OCI-LY1 (cell line): ENCODE results near the gene COL18A1.
"Not testable (repeated sequence)": the region's sequence is repeated elsewhere in the genome, so short reads cannot be mapped to it uniquely, and the experiment has no call there.

Source experiments
- H2AFZ ChIP-seq: fragments of 200-600 bp; sonication (generic), shearing (Covaris generic); 2 replicates; pipeline ENCODE4 v1.6.0; 2014; ENCODE audit warnings: antibody characterized with exemption, mild to moderate bottlenecking, low read length
- H3F3A ChIP-seq: fragments of 200-600 bp; sonication (generic), shearing (Covaris generic); 2 replicates; pipeline ENCODE4 v1.6.0; 2014; ENCODE audit warnings: mild to moderate bottlenecking, antibody characterized with exemption, low read length, moderate library complexity; ENCODE audit not compliant: insufficient read depth
- H3K27ac ChIP-seq: fragments of 200-600 bp; sonication (generic); 2 replicates; pipeline ENCODE4 v1.5.1; 2014; ENCODE audit warnings: low read length, mixed run types, mild to moderate bottlenecking, low read depth; ENCODE audit not compliant: poor library complexity, severe bottlenecking
- H3K27me3 ChIP-seq: fragments of 200-600 bp; sonication (generic); 2 replicates; pipeline ENCODE4 v1.6.0; 2014; ENCODE audit warnings: antibody characterized with exemption, mild to moderate bottlenecking, low read length, moderate library complexity; ENCODE audit not compliant: insufficient read depth
- H3K36me3 ChIP-seq: fragments of 200-600 bp; sonication (generic); 2 replicates; pipeline ENCODE4 v1.6.1; 2014; ENCODE audit warnings: mild to moderate bottlenecking, antibody characterized with exemption, low read length, moderate library complexity, mixed read lengths; ENCODE audit not compliant: insufficient read depth
- H3K4me1 ChIP-seq: fragments of 200-600 bp; sonication (generic); 2 replicates; pipeline ENCODE4 v1.5.1; 2014; ENCODE audit warnings: mild to moderate bottlenecking, low read length, moderate library complexity; ENCODE audit not compliant: insufficient read depth, severe bottlenecking
- H3K4me2 ChIP-seq: fragments of 200-600 bp; sonication (generic), shearing (Covaris generic); 2 replicates; pipeline ENCODE4 v1.6.1; 2014; ENCODE audit warnings: low read length
- H3K4me3 ChIP-seq: fragments of 200-600 bp; sonication (generic); 2 replicates; pipeline ENCODE4 v1.5.1; 2014; ENCODE audit warnings: low read length, low read depth, mild to moderate bottlenecking, mixed read lengths; ENCODE audit not compliant: poor library complexity, severe bottlenecking
- H3K79me2 ChIP-seq: fragments of 200-600 bp; shearing (Covaris generic); 2 replicates; pipeline ENCODE4 v1.6.1; 2016; ENCODE audit warnings: mixed run types, low read length, mixed read lengths; ENCODE audit not compliant: insufficient read depth
- H3K9ac ChIP-seq: fragments of 200-600 bp; sonication (generic), shearing (Covaris generic); 2 replicates; pipeline ENCODE4 v1.6.1; 2014; ENCODE audit warnings: mild to moderate bottlenecking, low read length, mixed read lengths
- H3K9me2 ChIP-seq: fragments of 200-600 bp; sonication (generic), shearing (Covaris generic); 2 replicates; pipeline ENCODE4 v1.6.1; 2014; ENCODE audit warnings: low read depth, mild to moderate bottlenecking, low read length, mixed read lengths
- H3K9me3 ChIP-seq: fragments of 200-600 bp; shearing (Covaris generic); 2 replicates; pipeline ENCODE4 v1.6.1; 2014; ENCODE audit warnings: low read length, mixed read lengths
- H4K20me1 ChIP-seq: fragments of 200-600 bp; sonication (generic), shearing (Covaris generic); 2 replicates; pipeline ENCODE4 v1.6.0; 2016; ENCODE audit warnings: mild to moderate bottlenecking, low read length; ENCODE audit not compliant: insufficient read depth
- EZH2 ChIP-seq: fragments of 200-600 bp; sonication (generic), shearing (Covaris generic); IDR thresholded peaks from 2 replicates; pipeline ENCODE4 v1.8.0; 2017; ENCODE audit warnings: borderline replicate concordance, mixed run types, mild to moderate bottlenecking, antibody characterized with exemption, low read length, moderate library complexity, mixed read lengths
- TF ChIP-seq, protein P1 (sequence below): fragments of 200-600 bp; sonication (generic), shearing (Covaris generic); IDR thresholded peaks from 2 replicates; pipeline ENCODE4 v1.5.1; 2017; ENCODE audit warnings: mild to moderate bottlenecking, antibody characterized with exemption, low read length, moderate library complexity, mixed read lengths

COL18A1 gene

GRCh38 chr21:45559216-45560105, 154.5 kb downstream of the COL18A1 start:
- H3K79me2 ChIP-seq = no peaks in the 10 kb centered on the region
- H2AFZ ChIP-seq = no peak overlapping the region
- no peaks in the 10 kb centered on the region for H3K9me2 ChIP-seq
- no peaks in the 10 kb centered on the region for H3K36me3 ChIP-seq
- no peaks in the 10 kb centered on the region for H3K27me3 ChIP-seq
- no peak for TF ChIP-seq EZH2
- TF ChIP-seq, protein P1, sequence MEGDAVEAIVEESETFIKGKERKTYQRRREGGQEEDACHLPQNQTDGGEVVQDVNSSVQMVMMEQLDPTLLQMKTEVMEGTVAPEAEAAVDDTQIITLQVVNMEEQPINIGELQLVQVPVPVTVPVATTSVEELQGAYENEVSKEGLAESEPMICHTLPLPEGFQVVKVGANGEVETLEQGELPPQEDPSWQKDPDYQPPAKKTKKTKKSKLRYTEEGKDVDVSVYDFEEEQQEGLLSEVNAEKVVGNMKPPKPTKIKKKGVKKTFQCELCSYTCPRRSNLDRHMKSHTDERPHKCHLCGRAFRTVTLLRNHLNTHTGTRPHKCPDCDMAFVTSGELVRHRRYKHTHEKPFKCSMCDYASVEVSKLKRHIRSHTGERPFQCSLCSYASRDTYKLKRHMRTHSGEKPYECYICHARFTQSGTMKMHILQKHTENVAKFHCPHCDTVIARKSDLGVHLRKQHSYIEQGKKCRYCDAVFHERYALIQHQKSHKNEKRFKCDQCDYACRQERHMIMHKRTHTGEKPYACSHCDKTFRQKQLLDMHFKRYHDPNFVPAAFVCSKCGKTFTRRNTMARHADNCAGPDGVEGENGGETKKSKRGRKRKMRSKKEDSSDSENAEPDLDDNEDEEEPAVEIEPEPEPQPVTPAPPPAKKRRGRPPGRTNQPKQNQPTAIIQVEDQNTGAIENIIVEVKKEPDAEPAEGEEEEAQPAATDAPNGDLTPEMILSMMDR = no peak
- no peak overlapping the region for H3K4me3 ChIP-seq
- H3K4me2 ChIP-seq = no peak overlapping the region
- H3K27ac ChIP-seq = no peak overlapping the region
- peaks cover 4% of the 10 kb centered on the region for H3K4me1 ChIP-seq
- H4K20me1 ChIP-seq = no peaks in the 10 kb centered on the region
- no peak overlapping the region for H3K9ac ChIP-seq
- no peaks in the 10 kb centered on the region for H3F3A ChIP-seq
- H3K9me3 ChIP-seq = peaks cover 3% of the 10 kb centered on the region; the same call in 1 of the 2 replicates

- TF ChIP-seq EZH2 = no peak
- TF ChIP-seq, protein P1 = no peak
- Histone ChIP-seq H4K20me1 (no peaks in the 10 kb centered on the region), H3K9ac (no peak overlapping the region), H3K4me1 (no peaks in the 10 kb centered on the region), H3K36me3 (no peaks in the 10 kb centered on the region), H3K9me2 (no peaks in the 10 kb centered on the region), H3K4me3 (no peak overlapping the region), H2AFZ (no peak overlapping the region), H3K4me2 (no peak overlapping the region), H3K27ac (no peak overlapping the region), H3K9me3 (peaks cover 3% of the 10 kb centered on the region; the same call in 1 of the 2 replicates), H3K79me2 (no peaks in the 10 kb centered on the region), H3K27me3 (no peaks in the 10 kb centered on the region), H3F3A (no peaks in the 10 kb centered on the region)
These were observed 155.4 kb downstream of the COL18A1 start for GRCh38 chr21:45560106-45561021.

- H3K9me3 ChIP-seq, H3K27ac ChIP-seq, H3K79me2 ChIP-seq: not testable (repeated sequence)
These were observed 156.3 kb downstream of the COL18A1 start for GRCh38 chr21:45561241-45561640.

More at GRCh38 chr21:45561241-45561640, 156.3 kb downstream of the COL18A1 start:
- H4K20me1 ChIP-seq, H3K36me3 ChIP-seq, H3K4me2 ChIP-seq, H3K4me1 ChIP-seq, H3K9me2 ChIP-seq, H3F3A ChIP-seq, H2AFZ ChIP-seq, H3K9ac ChIP-seq, H3K4me3 ChIP-seq, H3K27me3 ChIP-seq: not testable (repeated sequence)
